Stimulated activated CD4-positive, alpha-beta T cell treated with anti-CD3 and anti-CD28 coated beads, Interleukin-4, amount 100 ng/mL, for 1 hour (primary cell): Measurements from ENCODE around the gene CCDC60.
A peak's percentile ranks its signal among the peaks of the same experiment; 100 is the strongest.

Experiments used
- DNase-seq: peaks from one replicate; pipeline ENCODE4 v3.0.0-alpha.2; 2020

CCDC60 gene

DNA sequence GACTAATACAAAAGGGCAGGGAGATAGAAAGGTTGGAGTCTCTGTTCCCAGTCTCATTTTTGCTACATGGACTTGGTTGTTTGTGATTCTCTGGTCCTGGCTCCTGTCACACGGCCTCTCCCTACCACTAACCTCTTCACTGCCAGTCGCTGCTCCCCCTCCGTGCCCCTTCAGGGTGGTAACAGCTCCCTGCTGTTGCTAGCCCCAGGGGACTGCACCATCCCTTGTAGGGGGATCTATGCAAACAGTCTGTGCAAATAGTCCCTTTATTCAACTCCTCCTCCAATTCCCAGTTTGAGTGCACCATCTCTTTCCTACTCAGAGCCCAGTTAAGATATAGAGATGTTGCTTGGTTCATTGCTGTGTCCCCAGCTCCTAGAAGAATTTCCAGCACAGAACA is 51.1 kb downstream of the CCDC60 start:
- DNase-seq, result no peak

DNA sequence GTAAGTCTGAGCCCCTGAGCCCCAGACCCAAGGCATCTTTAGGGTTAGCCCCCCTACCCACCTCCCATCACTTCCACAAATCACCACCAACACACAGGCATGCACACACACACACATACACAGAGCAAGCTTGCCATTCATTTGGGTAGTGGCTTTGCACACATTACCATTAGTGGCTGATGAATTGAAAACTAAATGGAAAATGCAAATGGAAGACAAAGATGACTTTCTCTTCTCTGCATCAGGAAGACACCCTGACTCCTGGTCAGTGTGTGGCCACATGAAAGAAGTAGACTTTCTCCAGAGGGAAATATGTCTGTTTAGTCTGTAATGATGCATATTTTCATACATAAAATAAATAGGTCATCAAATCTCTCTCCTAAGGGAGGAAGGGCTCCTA is 55.2 kb downstream of the CCDC60 start:
- no peak for DNase-seq

DNA sequence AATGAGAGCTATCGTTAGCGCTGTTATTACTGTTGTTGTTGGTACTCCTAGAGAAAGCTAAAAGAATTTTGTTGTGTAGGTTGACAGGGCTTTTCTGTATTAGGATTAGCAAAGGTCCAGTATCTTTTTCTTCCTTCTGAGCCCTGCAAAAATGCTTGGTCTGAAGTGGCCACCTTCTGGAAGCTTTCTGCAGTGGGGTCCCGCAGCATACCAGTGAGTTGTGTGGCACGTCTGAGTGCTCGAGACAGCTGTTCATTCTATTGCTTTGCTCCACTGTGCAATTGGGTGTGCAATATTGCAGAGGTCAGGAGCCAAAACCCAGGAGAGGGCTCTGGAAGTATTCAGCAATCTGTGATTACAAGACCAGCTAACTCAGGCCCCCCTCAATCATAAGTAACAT is 57.1 kb downstream of the CCDC60 start:
- no peak for DNase-seq

DNA sequence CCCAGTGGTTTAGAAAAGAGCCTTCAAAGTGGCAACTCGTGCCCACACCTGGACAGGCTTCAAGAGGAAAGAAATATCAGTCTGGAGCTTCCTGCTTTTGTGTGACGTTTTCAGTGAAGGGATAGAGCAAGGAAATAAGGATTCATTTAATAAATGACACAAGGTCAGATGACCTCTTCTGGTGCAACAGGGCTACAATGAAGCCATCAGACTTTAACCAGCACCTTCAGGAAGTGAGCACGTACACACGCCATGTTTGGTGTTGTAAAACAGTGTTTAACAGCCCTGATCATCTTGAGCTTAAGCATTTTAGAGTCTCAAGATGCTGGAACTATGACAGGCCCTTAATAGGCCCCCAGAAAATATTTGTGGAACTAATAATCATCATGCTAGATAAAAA is 59.1 kb downstream of the CCDC60 start:
- no peak for DNase-seq

- DNase-seq, result no peak
These were observed 63.0 kb downstream of the CCDC60 start for GRCh38 chr12:119397540-119397939.

DNA sequence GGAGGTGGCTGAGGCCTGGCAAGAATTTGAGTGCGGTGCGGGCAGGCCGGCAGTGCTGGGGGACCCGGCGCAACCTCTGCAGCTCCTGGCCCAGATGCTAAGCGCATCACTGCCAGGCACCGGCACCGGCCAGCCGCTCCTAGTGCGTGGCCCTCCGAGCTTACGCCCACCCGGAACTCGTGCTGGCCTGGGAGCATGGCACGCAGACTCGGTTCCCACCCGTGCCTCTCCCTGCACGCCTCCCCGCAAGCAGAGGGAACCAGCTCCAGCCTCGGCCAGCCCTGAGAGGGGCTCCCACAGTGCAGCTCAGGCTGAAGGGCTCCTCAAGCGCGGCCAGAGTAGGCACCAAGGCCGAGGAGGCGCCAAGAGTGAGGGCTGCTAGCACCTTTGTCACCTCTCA is 63.7 kb downstream of the CCDC60 start:
- no peak for DNase-seq

DNA sequence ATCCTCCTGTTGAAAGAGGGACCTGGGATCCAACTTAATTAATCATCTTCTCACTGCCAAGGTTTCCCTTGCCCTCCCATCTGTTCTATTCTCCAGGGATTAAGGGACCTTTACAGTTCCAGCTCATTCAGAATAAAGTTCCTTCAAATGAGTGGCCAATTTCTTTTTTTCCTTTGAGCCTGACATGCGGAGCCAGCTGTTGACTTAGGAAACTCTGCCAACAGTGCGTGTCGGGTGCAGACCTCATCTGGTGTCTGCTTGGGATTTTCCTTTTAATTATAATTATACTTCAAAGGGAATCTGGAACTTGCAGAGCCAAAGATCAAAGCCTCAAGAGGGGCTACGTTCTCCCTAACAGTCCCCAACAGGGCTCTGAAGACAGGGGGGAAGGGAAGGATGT is 64.8 kb downstream of the CCDC60 start:
- no peak for DNase-seq

DNA sequence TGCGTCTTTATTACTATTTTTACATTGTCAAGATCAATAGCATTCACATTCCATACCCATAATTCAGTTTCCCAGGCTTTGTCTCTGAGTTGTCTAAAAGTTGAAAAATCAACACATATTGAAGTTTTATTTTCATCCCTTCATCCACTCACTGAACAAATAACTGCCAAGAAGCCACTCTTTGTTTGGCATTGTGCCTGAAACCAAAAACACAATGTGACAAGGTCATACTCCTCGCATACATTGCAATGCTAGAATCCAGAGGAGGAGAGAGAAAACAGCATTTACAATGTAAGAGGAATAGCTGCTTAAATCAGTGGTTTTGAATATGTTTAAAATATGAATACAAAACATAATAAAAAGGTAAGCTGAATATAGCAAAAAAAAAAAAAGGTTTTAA is 71.8 kb downstream of the CCDC60 start:
- no peak for DNase-seq

- DNase-seq, result no peak
These were observed 72.3 kb downstream of the CCDC60 start for GRCh38 chr12:119406811-119407210.

- DNase-seq, result no peak
These were observed 74.5 kb downstream of the CCDC60 start for GRCh38 chr12:119409043-119409442.

GRCh38 chr12:119410396-119410795 is 75.9 kb downstream of the CCDC60 start:
- DNase-seq, result no peak

- DNase-seq, result no peak
These were observed 77.8 kb downstream of the CCDC60 start for GRCh38 chr12:119412306-119412705.

DNA sequence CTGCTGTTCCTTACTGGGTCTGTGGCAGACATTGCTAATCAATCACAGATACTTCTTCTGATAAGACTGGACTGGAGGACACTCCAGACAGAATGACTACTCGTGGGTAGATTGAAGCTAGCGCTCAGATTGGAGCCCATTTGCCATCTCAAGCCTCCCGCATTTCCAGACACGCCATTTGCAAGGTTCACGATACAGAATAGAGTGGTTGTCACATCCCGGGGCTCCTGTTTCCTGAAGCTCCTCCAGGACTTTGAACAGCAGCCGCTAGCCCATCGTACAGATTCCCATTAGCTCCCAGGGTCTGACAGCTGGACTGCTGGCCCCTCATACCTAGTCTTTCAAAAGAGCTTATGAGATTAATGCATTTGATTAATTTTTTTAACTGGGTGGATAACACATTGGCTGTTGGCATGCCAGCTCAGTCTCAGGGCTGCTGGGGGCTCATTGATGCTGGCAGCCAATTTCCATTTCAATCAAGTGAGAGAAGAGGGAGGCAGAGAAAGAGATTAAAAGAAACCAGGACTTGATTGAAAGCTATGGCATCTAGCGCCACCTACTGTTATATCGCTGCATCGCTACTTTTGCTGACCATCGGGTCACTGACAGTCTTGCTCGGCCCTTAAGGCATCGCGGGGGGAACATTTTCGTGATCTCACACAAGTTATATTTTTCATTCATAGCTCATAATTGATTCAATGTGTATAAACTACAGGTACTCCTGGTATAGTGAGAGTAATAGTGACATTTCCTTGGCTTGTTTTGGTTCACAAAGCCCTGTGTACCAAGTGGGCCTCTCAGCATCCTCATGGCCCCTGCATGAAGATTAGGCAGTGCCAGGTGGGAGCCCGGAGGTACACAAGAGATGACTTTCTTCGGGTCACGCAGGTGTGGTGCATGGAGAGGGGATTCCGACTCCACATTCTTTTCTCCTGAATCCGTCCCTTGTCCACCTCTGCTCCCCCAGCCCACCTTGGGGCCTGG is 78.6 kb downstream of the CCDC60 start:
- peak; percentile 3 for DNase-seq

DNA sequence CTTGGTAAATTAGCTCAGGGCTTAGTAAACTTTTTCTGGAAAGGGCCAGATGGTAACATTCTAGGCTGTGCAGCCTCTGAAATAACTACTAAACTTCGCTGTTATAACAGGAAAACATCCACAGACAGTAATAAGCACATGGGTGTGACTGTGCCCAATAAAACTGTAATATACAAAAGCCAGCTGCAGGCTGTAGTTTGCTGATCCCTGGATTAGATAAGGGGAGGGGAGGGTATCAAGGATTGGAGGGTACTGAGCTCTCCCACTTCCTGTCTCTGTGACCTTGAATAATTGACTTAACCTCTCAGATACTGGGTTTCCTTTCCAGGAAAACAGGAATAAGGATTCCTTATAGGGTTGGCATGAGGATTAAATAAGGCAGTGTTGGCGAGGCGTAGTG is 81.2 kb downstream of the CCDC60 start:
- no peak for DNase-seq

DNA sequence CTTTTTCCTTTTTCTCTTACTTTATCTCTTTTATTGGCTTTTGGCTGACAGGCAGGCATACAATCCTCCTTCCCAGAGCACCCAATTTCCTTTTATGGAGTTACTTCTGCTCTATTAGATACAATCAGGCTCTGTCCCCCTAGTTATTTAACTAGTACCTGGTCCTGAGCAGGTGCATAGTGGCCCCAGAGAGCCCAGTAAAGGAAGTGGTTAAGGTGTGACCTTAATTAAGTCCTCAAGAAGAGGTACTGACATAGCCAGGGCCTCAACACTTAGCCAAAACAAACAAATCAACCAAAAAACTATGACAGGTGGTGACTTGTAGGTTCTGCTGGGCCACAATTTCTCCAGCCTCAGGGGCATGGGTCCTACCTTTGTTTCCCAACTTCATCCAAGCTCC is 82.9 kb downstream of the CCDC60 start:
- DNase-seq, result no peak

GRCh38 chr12:119419381-119419780 is 84.9 kb downstream of the CCDC60 start:
- no peak for DNase-seq

GRCh38 chr12:119423285-119423684 is 88.8 kb downstream of the CCDC60 start:
- DNase-seq, result no peak

- DNase-seq, result no peak
These were observed 91.1 kb downstream of the CCDC60 start for GRCh38 chr12:119425623-119426022.

DNA sequence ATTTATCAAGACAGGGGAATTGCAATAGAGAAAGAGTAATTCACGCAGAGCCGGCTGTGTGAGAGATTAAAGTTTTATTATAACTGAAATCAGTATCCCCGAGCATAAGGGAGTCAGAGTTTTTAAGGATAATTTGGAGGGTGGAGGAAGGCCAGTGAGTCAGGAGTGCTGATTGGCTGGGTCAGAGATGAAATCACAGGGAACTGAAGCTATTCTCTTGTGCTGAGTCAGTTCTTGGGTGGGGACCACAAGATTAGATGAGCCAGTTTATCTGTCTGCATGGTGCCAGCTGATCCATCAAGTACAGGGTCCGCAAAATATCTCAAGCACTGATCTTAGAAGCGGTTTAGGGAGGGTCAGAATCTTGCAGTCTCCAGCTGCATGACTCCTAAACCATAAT is 96.6 kb downstream of the CCDC60 start:
- DNase-seq, result no peak

- DNase-seq, result no peak
These were observed 98.4 kb downstream of the CCDC60 start for GRCh38 chr12:119432949-119433348.

DNA sequence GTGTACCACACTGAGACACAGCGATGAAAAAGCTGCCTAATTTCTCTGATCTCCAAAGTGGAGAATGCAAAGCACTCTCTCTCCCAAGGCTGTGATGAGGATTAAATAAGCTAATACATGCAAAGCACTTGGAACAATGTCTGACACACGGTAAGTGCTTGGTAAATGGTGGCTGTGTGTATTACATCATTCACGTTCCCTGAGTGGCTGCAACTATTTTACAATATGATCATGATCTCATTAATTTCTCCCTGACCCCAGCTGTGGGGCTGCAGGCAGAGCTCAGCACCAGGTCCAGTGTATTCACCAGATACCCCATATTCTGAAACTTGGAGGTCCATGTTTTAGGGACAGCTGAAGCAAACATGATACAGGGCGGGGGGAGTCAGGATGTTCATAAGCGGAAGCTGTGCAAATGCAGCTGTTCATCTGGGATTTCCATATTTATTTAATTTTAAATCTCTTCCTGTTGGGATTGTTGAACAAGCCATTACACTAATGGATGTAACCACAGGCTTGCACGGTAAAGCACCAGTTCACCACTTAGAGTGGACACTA is 106.4 kb downstream of the CCDC60 start:
- no peak for DNase-seq

- peak; percentile 16 for DNase-seq
These were observed 110.0 kb downstream of the CCDC60 start for GRCh38 chr12:119444462-119445044.

DNA sequence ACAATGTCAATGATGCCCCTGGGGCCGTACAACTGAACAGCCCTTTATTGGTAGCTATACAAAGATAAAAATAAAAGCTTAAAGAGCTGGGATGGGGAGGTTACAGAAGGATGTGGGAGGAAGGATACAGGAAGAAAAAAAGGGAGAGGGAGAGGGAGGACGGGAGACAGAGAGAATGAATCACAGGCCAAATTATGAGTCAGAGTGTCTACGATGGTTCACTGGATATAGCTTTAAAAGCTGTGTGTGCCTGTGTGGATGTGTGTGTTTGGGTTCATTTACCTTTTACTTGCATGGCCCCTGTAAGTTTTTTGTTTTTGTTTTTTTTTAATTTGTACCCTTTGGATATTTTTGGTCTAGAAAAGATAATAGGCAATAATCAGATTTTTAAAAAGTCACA is 111.9 kb downstream of the CCDC60 start:
- no peak for DNase-seq

DNA sequence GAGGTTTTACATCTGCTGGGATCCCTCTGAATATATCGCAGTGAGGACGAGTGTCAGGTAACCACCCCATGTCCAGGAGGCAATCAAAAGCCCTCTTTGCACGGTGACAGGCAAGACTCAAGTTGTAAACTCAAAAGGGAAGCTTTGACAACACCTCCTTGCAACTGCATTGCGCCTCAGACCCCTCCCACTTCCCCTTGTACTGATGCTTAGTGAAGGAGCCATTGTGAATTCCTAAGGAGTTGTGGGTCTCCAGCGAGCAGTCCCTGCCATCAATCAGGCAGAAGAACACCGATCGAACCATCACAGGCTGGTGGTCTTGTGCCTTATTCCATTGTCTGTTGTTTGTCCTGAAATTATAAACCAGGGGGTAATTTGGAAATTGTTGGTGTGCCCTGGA is 112.6 kb downstream of the CCDC60 start:
- DNase-seq, result no peak
